ENCODE results near the gene LY6G6C. TPM values are rescaled to one million over a fixed set of nuclear protein-coding genes. Genes with fewer than 3 reads are reported as not detected.
A peak's percentile ranks its signal among the peaks of the same experiment; 100 is the strongest.

Gene LY6G6C
- total and polyA plus RNA-seq, 2 experiments from 2014 or later, result not detected

- TF ChIP-seq CTCF (conservative IDR thresholded peaks at IDR 0.05; ENCODE audit: low read depth in 2 of 2) (no peak), STAT1 (IDR thresholded peaks at IDR 0.05; ENCODE audit: unreplicated experiment) (no peak), ETS1 (IDR thresholded peaks at IDR 0.05) (no peak)
Measured at GRCh38 chr6:31690231-31691077, 31.1 kb downstream of the LY6G6C start (continued).

GRCh38 chr6:31689249-31690110 is 32.1 kb downstream of the LY6G6C start:
- Mint-ChIP-seq H3K27me3 (ENCODE audit: insufficient read depth, low read depth, poor library complexity) (peaks cover 6% of the 10 kb centered on the region), H3K27ac (no peak overlapping the region), H3K36me3 (ENCODE audit: low read depth) (peaks cover 19% of the 10 kb centered on the region), H3K4me1 (no peaks in the 10 kb centered on the region; the same call in 2 of the 3 replicates), H3K4me3 (no peak overlapping the region), H3K9me3 (no peaks in the 10 kb centered on the region)
- no peaks in the 10 kb centered on the region for H3K9me2 ChIP-seq (ENCODE audit: insufficient read depth)
- H3K27me3 ChIP-seq (ENCODE audit: insufficient read depth), result no peaks in the 10 kb centered on the region
- H2AFZ ChIP-seq, result no peak overlapping the region
- no peaks in the 10 kb centered on the region for H3K4me1 ChIP-seq (ENCODE audit: insufficient read depth)
- H3K36me3 ChIP-seq (ENCODE audit: insufficient read depth), result no peaks in the 10 kb centered on the region
- H3F3A ChIP-seq (replicated peaks; ENCODE audit: low read depth), result no peaks in the 10 kb centered on the region
- H3K27ac ChIP-seq (ENCODE audit: low read depth), result no peak overlapping the region
- no peaks in the 10 kb centered on the region for H4K20me1 ChIP-seq (replicated peaks; ENCODE audit: insufficient read depth)
- TF ChIP-seq ZNF114 (CRISPR knock-in tag; IDR thresholded peaks at IDR 0.05) (no peak), CREB1 (CRISPR knock-in tag; IDR thresholded peaks at IDR 0.05; ENCODE audit: low read depth) (no peak), CTCF (conservative IDR thresholded peaks at IDR 0.05; ENCODE audit: low read depth in 2 of 2) (peak; percentile 69 to 80), EZH2 (IDR thresholded peaks at IDR 0.05; ENCODE audit: low read depth, unreplicated experiment) (no peak)
- TF ChIP-seq, protein P1, sequence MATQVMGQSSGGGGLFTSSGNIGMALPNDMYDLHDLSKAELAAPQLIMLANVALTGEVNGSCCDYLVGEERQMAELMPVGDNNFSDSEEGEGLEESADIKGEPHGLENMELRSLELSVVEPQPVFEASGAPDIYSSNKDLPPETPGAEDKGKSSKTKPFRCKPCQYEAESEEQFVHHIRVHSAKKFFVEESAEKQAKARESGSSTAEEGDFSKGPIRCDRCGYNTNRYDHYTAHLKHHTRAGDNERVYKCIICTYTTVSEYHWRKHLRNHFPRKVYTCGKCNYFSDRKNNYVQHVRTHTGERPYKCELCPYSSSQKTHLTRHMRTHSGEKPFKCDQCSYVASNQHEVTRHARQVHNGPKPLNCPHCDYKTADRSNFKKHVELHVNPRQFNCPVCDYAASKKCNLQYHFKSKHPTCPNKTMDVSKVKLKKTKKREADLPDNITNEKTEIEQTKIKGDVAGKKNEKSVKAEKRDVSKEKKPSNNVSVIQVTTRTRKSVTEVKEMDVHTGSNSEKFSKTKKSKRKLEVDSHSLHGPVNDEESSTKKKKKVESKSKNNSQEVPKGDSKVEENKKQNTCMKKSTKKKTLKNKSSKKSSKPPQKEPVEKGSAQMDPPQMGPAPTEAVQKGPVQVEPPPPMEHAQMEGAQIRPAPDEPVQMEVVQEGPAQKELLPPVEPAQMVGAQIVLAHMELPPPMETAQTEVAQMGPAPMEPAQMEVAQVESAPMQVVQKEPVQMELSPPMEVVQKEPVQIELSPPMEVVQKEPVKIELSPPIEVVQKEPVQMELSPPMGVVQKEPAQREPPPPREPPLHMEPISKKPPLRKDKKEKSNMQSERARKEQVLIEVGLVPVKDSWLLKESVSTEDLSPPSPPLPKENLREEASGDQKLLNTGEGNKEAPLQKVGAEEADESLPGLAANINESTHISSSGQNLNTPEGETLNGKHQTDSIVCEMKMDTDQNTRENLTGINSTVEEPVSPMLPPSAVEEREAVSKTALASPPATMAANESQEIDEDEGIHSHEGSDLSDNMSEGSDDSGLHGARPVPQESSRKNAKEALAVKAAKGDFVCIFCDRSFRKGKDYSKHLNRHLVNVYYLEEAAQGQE (IDR thresholded peaks at IDR 0.05; ENCODE audit: unreplicated experiment), result no peak
- peak; percentile 72 for DNase-seq (ENCODE audit: low spot score)
- no peak overlapping the region for H3K4me3 ChIP-seq
- H3K4me2 ChIP-seq, result no peak overlapping the region
- no peaks in the 10 kb centered on the region for H3K79me2 ChIP-seq (replicated peaks; ENCODE audit: insufficient read depth)
- ATAC-seq, result peak; percentile 89
